ENCODE results near the gene ADH7.

- TF ChIP-seq CTCF (conservative IDR thresholded peaks at IDR 0.05; ENCODE audit: low read depth in 2 of 2) (no peak), EZH2 (IDR thresholded peaks at IDR 0.05; ENCODE audit: low read depth, unreplicated experiment) (no peak)
Measured at GRCh38 chr4:99414401-99414800, 20.7 kb downstream of the ADH7 start.
